Measurements from ENCODE around the gene CCDC188. TPM values are rescaled to one million over a fixed set of nuclear protein-coding genes. Genes with fewer than 3 reads are reported as not detected.

The CCDC188 gene
- total RNA-seq, 1 donor from 2014 or later, result not detected

- H3K36me3 Mint-ChIP-seq (ENCODE audit: low read depth, unreplicated experiment), result no peaks in the 10 kb centered on the region
- H3K9me3 Mint-ChIP-seq (ENCODE audit: unreplicated experiment), result no peaks in the 10 kb centered on the region
- TF ChIP-seq CTCF (IDR thresholded peaks at IDR 0.05; ENCODE audit: unreplicated experiment), result no peak
Measured at GRCh38 chr22:20197407-20198030, 46.7 kb upstream of the CCDC188 start.

GRCh38 chr22:20196094-20196842, 45.4 kb upstream of the CCDC188 start:
- H3K27me3 Mint-ChIP-seq (ENCODE audit: unreplicated experiment), result no peaks in the 10 kb centered on the region
- no peak for TF ChIP-seq CTCF (IDR thresholded peaks at IDR 0.05; ENCODE audit: unreplicated experiment)
- H3K27ac Mint-ChIP-seq (ENCODE audit: unreplicated experiment), result no peak overlapping the region
- H3K4me1 Mint-ChIP-seq (ENCODE audit: unreplicated experiment), result no peaks in the 10 kb centered on the region
- H3K9me3 Mint-ChIP-seq (ENCODE audit: unreplicated experiment), result no peaks in the 10 kb centered on the region
- no peak for DNase-seq (ENCODE audit: low spot score)
- no peaks in the 10 kb centered on the region for H3K36me3 Mint-ChIP-seq (ENCODE audit: low read depth, unreplicated experiment)
- no peak overlapping the region for H3K4me3 Mint-ChIP-seq (ENCODE audit: unreplicated experiment)

More at GRCh38 chr22:20197407-20198030, 46.7 kb upstream of the CCDC188 start:
- Mint-ChIP-seq H3K27me3 (ENCODE audit: unreplicated experiment) (no peaks in the 10 kb centered on the region), H3K27ac (ENCODE audit: unreplicated experiment) (no peak overlapping the region), H3K4me1 (ENCODE audit: unreplicated experiment) (peaks cover 3% of the 10 kb centered on the region), H3K4me3 (ENCODE audit: unreplicated experiment) (no peak overlapping the region)
- no peak for DNase-seq (ENCODE audit: low spot score)

GRCh38 chr22:20194681-20195593, 44.1 kb upstream of the CCDC188 start:
- Mint-ChIP-seq H3K4me3 (ENCODE audit: unreplicated experiment) (no peak overlapping the region), H3K36me3 (ENCODE audit: low read depth, unreplicated experiment) (no peaks in the 10 kb centered on the region), H3K27ac (ENCODE audit: unreplicated experiment) (no peak overlapping the region), H3K4me1 (ENCODE audit: unreplicated experiment) (peaks cover under 1% of the 10 kb centered on the region), H3K9me3 (ENCODE audit: unreplicated experiment) (no peaks in the 10 kb centered on the region), H3K27me3 (ENCODE audit: unreplicated experiment) (no peaks in the 10 kb centered on the region)
- no peak for TF ChIP-seq CTCF (IDR thresholded peaks at IDR 0.05; ENCODE audit: unreplicated experiment)
- no peak for DNase-seq (ENCODE audit: low spot score)

GRCh38 chr22:20193761-20194494, 43.1 kb upstream of the CCDC188 start:
- DNase-seq (ENCODE audit: low spot score), result no peak
- Mint-ChIP-seq H3K4me3 (ENCODE audit: unreplicated experiment) (no peak overlapping the region), H3K36me3 (ENCODE audit: low read depth, unreplicated experiment) (no peaks in the 10 kb centered on the region), H3K4me1 (ENCODE audit: unreplicated experiment) (peaks cover 5% of the 10 kb centered on the region), H3K9me3 (ENCODE audit: unreplicated experiment) (no peaks in the 10 kb centered on the region), H3K27ac (ENCODE audit: unreplicated experiment) (no peak overlapping the region), H3K27me3 (ENCODE audit: unreplicated experiment) (peaks cover 4% of the 10 kb centered on the region)
- TF ChIP-seq CTCF (IDR thresholded peaks at IDR 0.05; ENCODE audit: unreplicated experiment), result no peak

Measured in endothelial cell (in vitro differentiated cells).